GM23338 (cell line): ENCODE results near the gene SDE2. TPM values are rescaled to one million over a fixed set of nuclear protein-coding genes. Genes with fewer than 3 reads are reported as not detected.

Experiments used
- ATAC-seq: fragments of 200-7000 bp; cut with Tn5 transposase; 3 replicates; pipeline ENCODE4 v1.9.1; 2020
- DNase-seq: peaks from one replicate; pipeline ENCODE4 v3.0.0-alpha.2; 2015; ENCODE audit warnings: low spot score
- H2AFZ ChIP-seq: fragments of 200-600 bp; sonication (generic); 2 replicates; pipeline ENCODE4 v1.8.0; 2016; ENCODE audit warnings: antibody characterized with exemption, mild to moderate bottlenecking, moderate library complexity
- H3F3A ChIP-seq: fragments of 200-600 bp; sonication (generic); replicated peaks from 2 replicates; pipeline ENCODE4 v1.8.0; 2017; ENCODE audit warnings: antibody characterized with exemption, mixed run types, low read depth
- H3K27ac ChIP-seq: fragments of 200-600 bp; sonication (generic); 2 replicates; pipeline ENCODE4 v1.6.1; 2016; ENCODE audit warnings: low read depth
- H3K27me3 ChIP-seq: fragments of 200-600 bp; sonication (generic); 2 replicates; pipeline ENCODE4 v1.8.0; 2016; ENCODE audit warnings: mild to moderate bottlenecking, mixed run types, moderate library complexity; ENCODE audit not compliant: insufficient read depth
- H3K36me3 ChIP-seq: fragments of 200-600 bp; sonication (generic); 2 replicates; pipeline ENCODE4 v1.8.0; 2016; ENCODE audit warnings: mild to moderate bottlenecking; ENCODE audit not compliant: insufficient read depth
- H3K4me1 ChIP-seq: fragments of 200-600 bp; sonication (generic); 2 replicates; pipeline ENCODE4 v1.8.0; 2016; ENCODE audit warnings: mild to moderate bottlenecking, moderate library complexity; ENCODE audit not compliant: insufficient read depth
- H3K4me2 ChIP-seq: fragments of 200-600 bp; sonication (generic); 2 replicates; pipeline ENCODE4 v1.7.1; 2017; ENCODE audit warnings: mixed run types
- H3K4me3 ChIP-seq: fragments of 200-600 bp; sonication (generic); 2 replicates; pipeline ENCODE4 v1.6.1; 2016; ENCODE audit warnings: mixed run types
- H3K79me2 ChIP-seq: fragments of 200-600 bp; sonication (generic); replicated peaks from 2 replicates; pipeline ENCODE4 v1.8.0; 2017; ENCODE audit warnings: mild to moderate bottlenecking; ENCODE audit not compliant: insufficient read depth
- H3K9me2 ChIP-seq: fragments of 200-600 bp; sonication (generic); 2 replicates; pipeline ENCODE4 v1.8.0; 2017; ENCODE audit not compliant: insufficient read depth
- H4K20me1 ChIP-seq: fragments of 200-600 bp; sonication (generic); replicated peaks from 2 replicates; pipeline ENCODE4 v1.8.0; 2017; ENCODE audit warnings: mild to moderate bottlenecking; ENCODE audit not compliant: insufficient read depth
- H3K27ac Mint-ChIP-seq: 2 replicates; pipeline ENCODE4 v1.8.0; 2020; ENCODE audit warnings: inconsistent platforms, mild to moderate bottlenecking, moderate library complexity, mixed read lengths
- H3K27me3 Mint-ChIP-seq: 3 replicates; pipeline ENCODE4 v1.8.0; 2022; ENCODE audit warnings: low read depth, mild to moderate bottlenecking, moderate library complexity, mixed read lengths, inconsistent platforms; ENCODE audit not compliant: insufficient read depth, poor library complexity
- H3K36me3 Mint-ChIP-seq: 3 replicates; pipeline ENCODE4 v1.8.0; 2021; ENCODE audit warnings: low read depth, mild to moderate bottlenecking, inconsistent platforms, moderate library complexity, mixed read lengths
- H3K4me1 Mint-ChIP-seq: 3 replicates; pipeline ENCODE4 v1.8.0; 2020; ENCODE audit warnings: mild to moderate bottlenecking, inconsistent platforms, mixed read lengths
- H3K4me3 Mint-ChIP-seq: 3 replicates; pipeline ENCODE4 v1.8.0; 2021; ENCODE audit warnings: moderate library complexity, mild to moderate bottlenecking, inconsistent platforms, mixed read lengths
- H3K9me3 Mint-ChIP-seq: 3 replicates; pipeline ENCODE4 v1.8.0; 2020; ENCODE audit warnings: moderate library complexity, mild to moderate bottlenecking, inconsistent platforms, mixed read lengths
- CTCF ChIP-seq, 2 experiments: fragments of 200-600 bp in 1 of 2; sonication (generic) in 1 of 2; conservative IDR thresholded peaks; 2 replicates each; pipeline versions ENCODE4 v1.5.1 to v1.6.1; 2016 to 2017; ENCODE audit warnings: antibody characterized with exemption in 2 of 2, low read depth in 2 of 2, mild to moderate bottlenecking in 2 of 2, moderate library complexity in 1 of 2
- EZH2 ChIP-seq: fragments of 200-600 bp; sonication (generic); IDR thresholded peaks from one replicate; pipeline ENCODE4 v1.8.0; 2017; ENCODE audit warnings: antibody characterized with exemption, mild to moderate bottlenecking, low read depth; ENCODE audit not compliant: unreplicated experiment
- NANOG ChIP-seq: IDR thresholded peaks from 2 replicates; pipeline ENCODE4 v1.6.1; 2016; ENCODE audit warnings: antibody characterized with exemption, borderline replicate concordance
- STAT1 ChIP-seq: IDR thresholded peaks from one replicate; pipeline ENCODE4 v1.6.1; 2016; ENCODE audit warnings: antibody characterized with exemption; ENCODE audit not compliant: unreplicated experiment
- ZNF462 ChIP-seq: fragments of 250-450 bp; sonication (Bioruptor Pico); IDR thresholded peaks from 2 replicates; pipeline ENCODE4 v1.5.0; 2020; ENCODE audit warnings: mild to moderate bottlenecking, moderate library complexity
- polyA plus RNA-seq: library from polyadenylated mRNA; unstranded; fragments of >200 nt; fragmentation: Nextera tagmentation; extraction: Ambion mirVana; gene quantifications from 2 replicates; pipeline ENCODE4 v1.2.1, GENCODE V29; 2016
- total RNA-seq: library from RNA; depleted of rRNA; stranded (reverse); fragments of >200 nt; shearing (Covaris generic); gene quantifications from 2 replicates; pipeline ENCODE4 v1.2.3, GENCODE V29; 2014
- TF ChIP-seq, protein P1 (sequence below): IDR thresholded peaks from 2 replicates; pipeline ENCODE4 v1.6.1; 2016; ENCODE audit warnings: antibody characterized with exemption

SDE2 gene
- total and polyA plus RNA-seq, 2 experiments from 2014 or later, result 10.6 to 26.9 TPM

DNA sequence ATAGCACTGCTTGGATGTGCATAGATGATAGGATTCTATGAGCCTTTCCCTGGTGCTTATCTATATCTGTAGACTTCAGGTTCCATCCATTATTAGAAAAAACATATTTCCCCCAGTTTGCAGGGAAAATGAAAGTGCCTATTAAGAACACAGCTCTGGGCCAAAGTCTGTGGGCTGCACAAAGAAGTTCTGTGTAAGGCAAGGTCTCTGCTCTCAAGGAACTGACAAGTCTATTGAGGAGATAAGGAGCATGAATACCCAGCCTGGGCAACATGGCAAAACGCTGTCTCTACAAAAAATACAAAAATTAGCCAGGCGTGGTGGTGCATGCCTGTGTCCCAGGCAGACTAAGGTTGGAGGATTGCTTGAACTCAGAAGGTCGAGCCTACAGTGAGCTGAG lies 22.3 kb upstream of the SDE2 start:
- no peaks in the 10 kb centered on the region for H3K9me3 Mint-ChIP-seq
- Histone ChIP-seq H3K79me2 (no peaks in the 10 kb centered on the region), H3K4me2 (no peak overlapping the region), H3K27me3 (no peaks in the 10 kb centered on the region), H3K27ac (no peak overlapping the region), H3K4me1 (no peaks in the 10 kb centered on the region), H3K9me2 (no peaks in the 10 kb centered on the region), H2AFZ (no peak overlapping the region), H3K4me3 (no peak overlapping the region), H4K20me1 (no peaks in the 10 kb centered on the region), H3F3A (no peaks in the 10 kb centered on the region), H3K36me3 (no peaks in the 10 kb centered on the region)
- H3K27me3 Mint-ChIP-seq, result no peaks in the 10 kb centered on the region
- no peak overlapping the region for H3K27ac Mint-ChIP-seq
- DNase-seq (no peak), ATAC-seq (no peak)
- H3K4me1 Mint-ChIP-seq, result 0 out of 3 replicates have a peak, but pooled peaks cover 2% of the 10 kb centered on the region
- H3K36me3 Mint-ChIP-seq, result no peaks in the 10 kb centered on the region
- H3K4me3 Mint-ChIP-seq, result no peak overlapping the region
- TF ChIP-seq STAT1 (no peak), EZH2 (no peak), NANOG (no peak), CTCF (conservative IDR thresholded peaks at IDR 0.05; ENCODE audit: low read depth in 2 of 2) (no peak), ZNF462 (CRISPR knock-in tag) (no peak)
- TF ChIP-seq, protein P1, sequence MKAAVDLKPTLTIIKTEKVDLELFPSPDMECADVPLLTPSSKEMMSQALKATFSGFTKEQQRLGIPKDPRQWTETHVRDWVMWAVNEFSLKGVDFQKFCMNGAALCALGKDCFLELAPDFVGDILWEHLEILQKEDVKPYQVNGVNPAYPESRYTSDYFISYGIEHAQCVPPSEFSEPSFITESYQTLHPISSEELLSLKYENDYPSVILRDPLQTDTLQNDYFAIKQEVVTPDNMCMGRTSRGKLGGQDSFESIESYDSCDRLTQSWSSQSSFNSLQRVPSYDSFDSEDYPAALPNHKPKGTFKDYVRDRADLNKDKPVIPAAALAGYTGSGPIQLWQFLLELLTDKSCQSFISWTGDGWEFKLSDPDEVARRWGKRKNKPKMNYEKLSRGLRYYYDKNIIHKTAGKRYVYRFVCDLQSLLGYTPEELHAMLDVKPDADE, result no peak
